HEK293 (cell line): ENCODE measurements around the gene OPN5.

Source experiments
- MZF1 ChIP-seq: fragments of 450-650 bp; formaldehyde crosslinking; IDR thresholded peaks from 2 replicates; pipeline ENCODE4 v1.5.1; 2017; ENCODE audit warnings: missing biosample characterization, missing genetic modification characterization, borderline replicate concordance
- SP2 ChIP-seq: fragments of 450-650 bp; formaldehyde crosslinking; IDR thresholded peaks from 2 replicates; pipeline ENCODE4 v1.5.1; 2016; ENCODE audit warnings: missing biosample characterization, missing genetic modification characterization
- ZNF138 ChIP-seq: fragments of 450-650 bp; formaldehyde crosslinking; IDR thresholded peaks from 2 replicates; pipeline ENCODE4 v1.5.1; 2016; ENCODE audit warnings: missing biosample characterization, missing genetic modification characterization, borderline replicate concordance
- ZNF169 ChIP-seq: fragments of 450-650 bp; formaldehyde crosslinking; IDR thresholded peaks from 2 replicates; pipeline ENCODE4 v1.5.1; 2016; ENCODE audit warnings: missing biosample characterization, missing genetic modification characterization
- ZNF561 ChIP-seq: fragments of 450-650 bp; IDR thresholded peaks from 2 replicates; pipeline ENCODE4 v1.5.1; 2018; ENCODE audit warnings: missing biosample characterization, missing genetic modification characterization, borderline replicate concordance
- ZNF629 ChIP-seq: fragments of 450-650 bp; formaldehyde crosslinking; IDR thresholded peaks from 2 replicates; pipeline ENCODE4 v1.5.1; 2017; ENCODE audit warnings: missing biosample characterization, missing genetic modification characterization
- ZNF768 ChIP-seq: fragments of 450-650 bp; formaldehyde crosslinking; IDR thresholded peaks from 2 replicates; pipeline ENCODE4 v1.5.1; 2018; ENCODE audit warnings: missing biosample characterization, mild to moderate bottlenecking, missing genetic modification characterization
- ZNF776 ChIP-seq: fragments of 450-650 bp; formaldehyde crosslinking; IDR thresholded peaks from 2 replicates; pipeline ENCODE4 v1.5.0; 2017; ENCODE audit warnings: missing biosample characterization, missing genetic modification characterization, borderline replicate concordance
- ZNF792 ChIP-seq: fragments of 450-650 bp; formaldehyde crosslinking; IDR thresholded peaks from 2 replicates; pipeline ENCODE4 v1.5.1; 2016; ENCODE audit warnings: missing biosample characterization, missing genetic modification characterization
- TF ChIP-seq, protein P1 (sequence below): fragments of 450-650 bp; formaldehyde crosslinking; IDR thresholded peaks from 2 replicates; pipeline ENCODE4 v1.5.1; 2016; ENCODE audit warnings: missing biosample characterization, missing genetic modification characterization
- TF ChIP-seq, protein P2 (sequence below): fragments of 450-650 bp; formaldehyde crosslinking; IDR thresholded peaks from 2 replicates; pipeline ENCODE4 v1.5.1; 2016; ENCODE audit warnings: missing biosample characterization, missing genetic modification characterization, low read depth
- TF ChIP-seq, protein P3 (sequence below): fragments of 450-650 bp; formaldehyde crosslinking; IDR thresholded peaks from 2 replicates; pipeline ENCODE4 v1.5.1; 2016; ENCODE audit warnings: missing biosample characterization, missing genetic modification characterization
- TF ChIP-seq, protein P4 (sequence below): fragments of 450-650 bp; formaldehyde crosslinking; IDR thresholded peaks from 2 replicates; pipeline ENCODE4 v1.5.1; 2016; ENCODE audit warnings: missing biosample characterization, missing genetic modification characterization

DNA sequence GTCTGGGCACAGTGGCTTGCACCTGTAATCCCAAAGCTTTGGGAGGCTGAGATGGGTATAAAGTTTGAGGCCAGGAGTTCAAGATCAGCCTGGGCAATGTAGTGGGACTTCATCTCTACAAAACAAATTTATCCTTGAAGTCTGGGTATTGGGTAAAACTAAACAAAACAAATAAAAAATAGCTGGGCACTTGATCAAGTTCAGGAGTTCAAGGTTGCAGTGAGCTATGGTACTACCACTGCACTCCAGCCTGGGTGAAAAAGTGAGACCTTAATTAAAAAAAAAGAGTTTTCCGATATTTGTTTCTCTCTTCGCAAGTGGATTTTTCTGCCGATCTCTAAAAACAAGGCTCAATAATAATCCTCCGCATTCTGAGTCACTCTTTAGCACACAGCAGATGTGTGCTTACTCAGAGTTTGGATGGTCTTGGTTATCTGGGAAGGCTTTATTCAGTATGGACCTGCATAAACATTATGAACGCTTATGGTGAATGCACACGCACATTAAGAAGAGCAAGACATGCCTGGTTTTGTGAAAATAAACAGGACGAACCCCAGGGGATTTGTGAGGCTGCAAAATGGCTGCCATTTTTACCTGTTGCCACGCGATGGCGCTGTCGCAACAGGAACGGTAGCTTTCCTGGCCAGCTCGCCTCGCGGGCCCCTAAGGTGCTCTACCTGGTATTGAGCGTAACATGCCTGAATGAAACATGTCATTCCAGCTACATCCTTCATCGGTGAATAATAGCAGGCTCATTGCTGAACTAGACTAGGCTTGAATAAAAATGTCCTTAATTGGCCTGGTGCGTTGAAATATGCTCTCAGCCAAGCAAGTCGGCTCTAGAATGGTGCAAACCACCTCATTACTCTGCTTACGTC lies 6.0 kb downstream of the OPN5 start:
- TF ChIP-seq ZNF776 (tag by site-specific recombination) (no peak), SP2 (tag by site-specific recombination) (no peak), ZNF561 (tag by site-specific recombination) (0 out of 2 replicates have a peak, but pooled peaks have one; percentile 45), ZNF629 (tag by site-specific recombination) (0 out of 2 replicates have a peak, but pooled peaks have one; percentile 28), ZNF768 (tag by site-specific recombination) (no peak), ZNF138 (tag by site-specific recombination) (no peak), MZF1 (no peak), ZNF169 (tag by site-specific recombination) (no peak), ZNF792 (tag by site-specific recombination) (no peak)
- TF ChIP-seq, protein P1, sequence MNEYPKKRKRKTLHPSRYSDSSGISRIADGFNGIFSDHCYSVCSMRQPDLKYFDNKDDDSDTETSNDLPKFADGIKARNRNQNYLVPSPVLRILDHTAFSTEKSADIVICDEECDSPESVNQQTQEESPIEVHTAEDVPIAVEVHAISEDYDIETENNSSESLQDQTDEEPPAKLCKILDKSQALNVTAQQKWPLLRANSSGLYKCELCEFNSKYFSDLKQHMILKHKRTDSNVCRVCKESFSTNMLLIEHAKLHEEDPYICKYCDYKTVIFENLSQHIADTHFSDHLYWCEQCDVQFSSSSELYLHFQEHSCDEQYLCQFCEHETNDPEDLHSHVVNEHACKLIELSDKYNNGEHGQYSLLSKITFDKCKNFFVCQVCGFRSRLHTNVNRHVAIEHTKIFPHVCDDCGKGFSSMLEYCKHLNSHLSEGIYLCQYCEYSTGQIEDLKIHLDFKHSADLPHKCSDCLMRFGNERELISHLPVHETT (tag by site-specific recombination): no peak
- TF ChIP-seq, protein P2, sequence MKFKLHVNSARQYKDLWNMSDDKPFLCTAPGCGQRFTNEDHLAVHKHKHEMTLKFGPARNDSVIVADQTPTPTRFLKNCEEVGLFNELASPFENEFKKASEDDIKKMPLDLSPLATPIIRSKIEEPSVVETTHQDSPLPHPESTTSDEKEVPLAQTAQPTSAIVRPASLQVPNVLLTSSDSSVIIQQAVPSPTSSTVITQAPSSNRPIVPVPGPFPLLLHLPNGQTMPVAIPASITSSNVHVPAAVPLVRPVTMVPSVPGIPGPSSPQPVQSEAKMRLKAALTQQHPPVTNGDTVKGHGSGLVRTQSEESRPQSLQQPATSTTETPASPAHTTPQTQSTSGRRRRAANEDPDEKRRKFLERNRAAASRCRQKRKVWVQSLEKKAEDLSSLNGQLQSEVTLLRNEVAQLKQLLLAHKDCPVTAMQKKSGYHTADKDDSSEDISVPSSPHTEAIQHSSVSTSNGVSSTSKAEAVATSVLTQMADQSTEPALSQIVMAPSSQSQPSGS: no peak
- TF ChIP-seq, protein P3, sequence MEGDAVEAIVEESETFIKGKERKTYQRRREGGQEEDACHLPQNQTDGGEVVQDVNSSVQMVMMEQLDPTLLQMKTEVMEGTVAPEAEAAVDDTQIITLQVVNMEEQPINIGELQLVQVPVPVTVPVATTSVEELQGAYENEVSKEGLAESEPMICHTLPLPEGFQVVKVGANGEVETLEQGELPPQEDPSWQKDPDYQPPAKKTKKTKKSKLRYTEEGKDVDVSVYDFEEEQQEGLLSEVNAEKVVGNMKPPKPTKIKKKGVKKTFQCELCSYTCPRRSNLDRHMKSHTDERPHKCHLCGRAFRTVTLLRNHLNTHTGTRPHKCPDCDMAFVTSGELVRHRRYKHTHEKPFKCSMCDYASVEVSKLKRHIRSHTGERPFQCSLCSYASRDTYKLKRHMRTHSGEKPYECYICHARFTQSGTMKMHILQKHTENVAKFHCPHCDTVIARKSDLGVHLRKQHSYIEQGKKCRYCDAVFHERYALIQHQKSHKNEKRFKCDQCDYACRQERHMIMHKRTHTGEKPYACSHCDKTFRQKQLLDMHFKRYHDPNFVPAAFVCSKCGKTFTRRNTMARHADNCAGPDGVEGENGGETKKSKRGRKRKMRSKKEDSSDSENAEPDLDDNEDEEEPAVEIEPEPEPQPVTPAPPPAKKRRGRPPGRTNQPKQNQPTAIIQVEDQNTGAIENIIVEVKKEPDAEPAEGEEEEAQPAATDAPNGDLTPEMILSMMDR (tag by site-specific recombination): peak; percentile 92
- TF ChIP-seq, protein P4, sequence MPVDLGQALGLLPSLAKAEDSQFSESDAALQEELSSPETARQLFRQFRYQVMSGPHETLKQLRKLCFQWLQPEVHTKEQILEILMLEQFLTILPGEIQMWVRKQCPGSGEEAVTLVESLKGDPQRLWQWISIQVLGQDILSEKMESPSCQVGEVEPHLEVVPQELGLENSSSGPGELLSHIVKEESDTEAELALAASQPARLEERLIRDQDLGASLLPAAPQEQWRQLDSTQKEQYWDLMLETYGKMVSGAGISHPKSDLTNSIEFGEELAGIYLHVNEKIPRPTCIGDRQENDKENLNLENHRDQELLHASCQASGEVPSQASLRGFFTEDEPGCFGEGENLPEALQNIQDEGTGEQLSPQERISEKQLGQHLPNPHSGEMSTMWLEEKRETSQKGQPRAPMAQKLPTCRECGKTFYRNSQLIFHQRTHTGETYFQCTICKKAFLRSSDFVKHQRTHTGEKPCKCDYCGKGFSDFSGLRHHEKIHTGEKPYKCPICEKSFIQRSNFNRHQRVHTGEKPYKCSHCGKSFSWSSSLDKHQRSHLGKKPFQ: no peak
